IMR-90 (cell line): Measurements from ENCODE around the gene PRKAG1.
A peak's percentile ranks its signal among the peaks of the same experiment; 100 is the strongest.

Experiments used
- POLR2A ChIP-seq: IDR thresholded peaks from 2 replicates; pipeline ENCODE4 v1.6.1; 2012; ENCODE audit warnings: mild to moderate bottlenecking, low read depth, low read length
- TF ChIP-seq, protein P1 (sequence below): conservative IDR thresholded peaks from 2 replicates; pipeline ENCODE4 v1.5.1; 2012; ENCODE audit warnings: mild to moderate bottlenecking, low read depth, low read length, improper control_type of control experiment

DNA sequence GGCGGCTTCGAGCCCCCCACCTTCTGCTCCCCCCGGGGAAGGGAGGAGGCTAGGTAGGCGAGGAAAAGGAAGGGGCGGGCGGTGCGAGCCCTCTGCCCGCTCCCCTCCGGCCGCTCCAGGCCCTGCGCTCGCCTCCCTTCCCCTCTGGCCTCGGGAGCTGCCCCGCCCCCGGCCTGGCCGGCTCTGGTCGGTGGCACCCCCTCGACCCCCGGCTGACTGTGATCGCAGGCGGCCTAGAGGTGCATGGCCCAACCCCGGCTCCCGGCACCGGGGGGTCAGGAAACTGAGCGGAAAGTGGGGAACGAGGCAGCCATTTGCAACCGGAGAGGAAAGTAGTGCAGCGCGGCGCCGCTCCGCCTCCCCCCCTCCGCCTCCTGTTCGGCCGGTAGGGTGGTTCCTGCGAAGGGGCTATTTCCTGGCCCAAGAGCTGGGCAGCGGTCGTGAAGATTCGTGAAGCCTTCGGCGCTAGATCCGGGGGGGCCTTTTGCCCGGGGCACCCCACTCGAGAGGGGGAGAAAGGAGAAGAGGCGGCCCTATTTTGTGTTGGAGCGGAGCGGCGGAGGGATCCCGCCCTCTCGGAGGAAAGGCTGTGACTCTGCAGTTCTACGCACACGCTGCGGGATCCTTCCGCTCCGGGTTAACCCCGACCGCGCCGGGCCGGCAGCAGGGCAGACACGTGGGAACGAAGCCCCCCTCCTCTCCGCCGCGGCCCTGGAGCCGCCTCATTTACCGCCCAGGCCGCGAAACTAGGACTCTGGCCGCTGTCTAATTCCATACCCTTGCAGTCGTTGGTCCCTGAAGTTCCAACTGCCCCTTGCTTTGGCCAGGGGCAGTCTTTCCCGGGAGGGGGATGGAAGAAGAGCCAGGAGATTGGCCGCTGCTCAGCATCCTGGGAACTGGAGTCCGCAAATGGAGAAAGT lies 41.9 kb upstream of the PRKAG1 start, which contains the start of gene KMT2D:
- TF ChIP-seq, protein P1, sequence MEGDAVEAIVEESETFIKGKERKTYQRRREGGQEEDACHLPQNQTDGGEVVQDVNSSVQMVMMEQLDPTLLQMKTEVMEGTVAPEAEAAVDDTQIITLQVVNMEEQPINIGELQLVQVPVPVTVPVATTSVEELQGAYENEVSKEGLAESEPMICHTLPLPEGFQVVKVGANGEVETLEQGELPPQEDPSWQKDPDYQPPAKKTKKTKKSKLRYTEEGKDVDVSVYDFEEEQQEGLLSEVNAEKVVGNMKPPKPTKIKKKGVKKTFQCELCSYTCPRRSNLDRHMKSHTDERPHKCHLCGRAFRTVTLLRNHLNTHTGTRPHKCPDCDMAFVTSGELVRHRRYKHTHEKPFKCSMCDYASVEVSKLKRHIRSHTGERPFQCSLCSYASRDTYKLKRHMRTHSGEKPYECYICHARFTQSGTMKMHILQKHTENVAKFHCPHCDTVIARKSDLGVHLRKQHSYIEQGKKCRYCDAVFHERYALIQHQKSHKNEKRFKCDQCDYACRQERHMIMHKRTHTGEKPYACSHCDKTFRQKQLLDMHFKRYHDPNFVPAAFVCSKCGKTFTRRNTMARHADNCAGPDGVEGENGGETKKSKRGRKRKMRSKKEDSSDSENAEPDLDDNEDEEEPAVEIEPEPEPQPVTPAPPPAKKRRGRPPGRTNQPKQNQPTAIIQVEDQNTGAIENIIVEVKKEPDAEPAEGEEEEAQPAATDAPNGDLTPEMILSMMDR, result 0 out of 2 replicates have a peak, but pooled peaks have one; percentile 1
- TF ChIP-seq POLR2A, result peak; percentile 48; the same call in 1 of the 2 replicates
